ENCODE measurements around the gene RIC8B.
A peak's percentile ranks its signal among the peaks of the same experiment; 100 is the strongest.

RIC8B gene

DNA sequence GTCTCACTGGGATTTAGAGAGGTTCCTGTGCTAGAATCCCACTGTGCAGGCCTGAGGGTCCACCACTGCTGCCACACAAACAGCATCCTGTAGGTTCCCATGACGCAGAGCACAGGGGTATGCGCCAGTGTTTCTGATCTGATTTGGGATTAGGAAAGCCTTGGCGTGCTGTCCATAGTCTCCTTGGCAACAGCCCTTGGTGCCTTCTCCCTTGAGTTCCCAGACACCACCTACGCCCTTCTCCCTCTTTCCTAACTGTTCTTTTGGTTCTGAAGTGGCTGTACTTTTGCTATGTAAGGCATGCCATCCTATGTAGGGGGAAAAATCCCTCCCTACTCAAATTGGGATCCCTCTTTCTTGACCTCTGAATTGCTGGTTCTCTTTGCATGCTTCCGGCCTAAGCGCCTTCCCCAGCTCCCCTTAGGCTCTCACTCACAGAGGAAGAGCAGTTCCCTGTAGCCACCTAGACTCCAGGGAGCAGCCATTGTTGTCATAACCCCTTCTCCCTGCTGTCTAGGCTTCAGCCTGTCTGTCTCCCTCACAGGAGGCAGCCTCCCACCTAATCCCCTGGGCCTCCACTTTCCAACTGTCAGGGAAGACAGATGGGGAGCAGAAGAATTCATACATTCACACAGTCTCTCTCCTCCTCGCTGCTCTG lies 14.8 kb upstream of the RIC8B start:
- no peak for DNase-seq

- DNase-seq, result no peak
Observed at GRCh38 chr12:106760184-106760531, 14.3 kb upstream of the RIC8B start.

DNA sequence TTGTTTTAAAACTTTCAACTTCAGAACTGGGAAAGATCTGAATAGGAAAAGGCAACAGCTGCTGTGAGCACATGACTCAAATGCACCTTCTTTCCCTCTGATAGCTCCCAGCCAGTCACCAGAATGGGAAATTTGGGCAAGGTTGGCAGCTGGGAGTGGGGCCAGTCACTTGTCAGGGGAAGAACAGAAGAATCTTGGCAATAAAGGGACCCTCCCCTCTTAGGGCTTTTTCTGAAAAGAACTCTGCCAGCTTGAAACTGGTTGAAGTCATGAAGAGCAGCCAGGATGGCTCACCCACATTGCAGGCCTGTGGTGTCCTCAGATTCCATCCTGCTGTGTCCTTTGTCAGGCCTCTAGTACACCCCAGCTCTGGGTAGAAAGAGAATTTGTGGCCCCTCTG lies 10.3 kb upstream of the RIC8B start:
- no peak for DNase-seq

DNA sequence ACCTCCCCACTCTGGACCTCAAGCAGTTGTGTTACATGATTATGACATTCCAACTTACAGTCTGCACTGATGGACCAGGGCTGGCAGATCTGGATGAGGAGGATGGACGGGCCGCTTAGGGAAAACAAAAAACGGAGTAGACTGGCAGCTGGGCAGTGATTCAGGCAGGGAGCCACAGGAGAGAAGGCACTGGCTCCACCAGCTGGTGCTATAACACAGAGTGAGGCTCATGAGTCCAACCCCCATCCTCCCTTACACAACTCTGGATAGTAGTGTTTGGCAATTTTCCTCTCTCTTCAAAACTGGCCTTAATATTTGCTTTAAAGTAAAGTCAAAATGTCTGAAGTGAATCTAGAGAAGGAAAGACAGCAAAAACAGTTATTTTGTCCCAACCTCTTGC lies 9.7 kb upstream of the RIC8B start:
- no peak for DNase-seq

GRCh38 chr12:106766393-106766826 lies 8.1 kb upstream of the RIC8B start:
- no peak for DNase-seq

- DNase-seq, result no peak
Observed at GRCh38 chr12:106767206-106767605, 7.3 kb upstream of the RIC8B start.

DNA sequence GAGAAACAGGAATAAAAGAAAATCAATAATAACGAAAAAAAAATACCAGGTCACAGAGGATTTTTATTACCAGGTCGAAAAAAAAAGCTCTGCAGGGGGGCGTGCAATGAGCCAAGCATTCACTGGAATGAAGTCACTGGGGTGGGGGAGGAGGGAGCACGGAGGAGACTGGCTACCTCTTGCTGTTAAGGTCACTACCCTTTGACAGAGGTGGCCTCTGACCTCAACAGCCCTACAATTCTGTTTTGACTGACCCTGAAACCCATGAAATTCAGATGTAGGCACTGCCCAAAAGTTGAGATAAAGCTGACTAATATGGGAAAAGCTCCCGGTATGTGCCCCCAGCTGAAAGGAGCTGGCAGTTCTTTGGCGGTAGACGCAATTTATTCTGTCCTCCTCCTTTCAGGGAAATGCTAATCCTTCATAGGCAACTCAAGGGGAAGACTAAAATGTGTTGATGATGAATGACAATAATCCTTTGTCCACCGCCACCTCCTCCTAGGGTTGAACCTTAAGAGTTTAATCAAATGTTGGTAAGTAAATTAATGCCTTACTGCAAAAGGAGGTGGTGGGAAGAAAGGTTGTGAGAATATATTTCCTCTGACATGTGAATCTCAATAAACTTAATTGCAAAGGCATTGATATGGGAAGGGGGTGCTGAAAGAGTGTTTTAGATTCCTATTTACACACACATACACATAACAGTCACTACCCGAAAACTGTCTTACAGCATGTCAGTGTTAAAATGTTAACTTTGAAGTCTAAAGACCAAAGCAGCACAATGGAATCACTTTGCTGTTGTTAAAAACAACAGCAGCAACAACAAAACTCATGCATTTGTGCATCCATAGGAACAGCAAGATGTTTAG lies 6.3 kb upstream of the RIC8B start:
- no peak for DNase-seq

GRCh38 chr12:106769078-106769477 lies 5.4 kb upstream of the RIC8B start:
- DNase-seq, result no peak

GRCh38 chr12:106769546-106769945 lies 4.9 kb upstream of the RIC8B start:
- DNase-seq, result no peak

DNA sequence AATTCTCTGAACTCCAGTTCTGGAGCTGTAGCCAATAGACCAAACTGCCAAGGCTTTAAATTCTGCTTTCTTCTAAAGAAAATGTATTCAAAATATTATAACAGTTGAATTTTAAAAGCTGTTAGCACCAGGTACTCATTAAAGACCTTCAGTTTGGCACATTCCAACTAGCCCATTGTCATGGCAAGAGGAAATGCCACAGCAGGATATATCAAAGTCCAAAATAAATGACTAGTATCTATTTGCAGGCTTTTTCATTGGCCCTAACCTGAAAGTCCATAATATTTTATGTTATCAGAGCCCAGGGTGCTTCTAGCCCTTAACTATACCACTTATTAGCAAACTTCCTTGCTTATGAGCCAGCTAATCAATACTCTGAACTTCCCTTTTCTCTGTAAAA lies 3.1 kb upstream of the RIC8B start:
- no peak for DNase-seq

DNA sequence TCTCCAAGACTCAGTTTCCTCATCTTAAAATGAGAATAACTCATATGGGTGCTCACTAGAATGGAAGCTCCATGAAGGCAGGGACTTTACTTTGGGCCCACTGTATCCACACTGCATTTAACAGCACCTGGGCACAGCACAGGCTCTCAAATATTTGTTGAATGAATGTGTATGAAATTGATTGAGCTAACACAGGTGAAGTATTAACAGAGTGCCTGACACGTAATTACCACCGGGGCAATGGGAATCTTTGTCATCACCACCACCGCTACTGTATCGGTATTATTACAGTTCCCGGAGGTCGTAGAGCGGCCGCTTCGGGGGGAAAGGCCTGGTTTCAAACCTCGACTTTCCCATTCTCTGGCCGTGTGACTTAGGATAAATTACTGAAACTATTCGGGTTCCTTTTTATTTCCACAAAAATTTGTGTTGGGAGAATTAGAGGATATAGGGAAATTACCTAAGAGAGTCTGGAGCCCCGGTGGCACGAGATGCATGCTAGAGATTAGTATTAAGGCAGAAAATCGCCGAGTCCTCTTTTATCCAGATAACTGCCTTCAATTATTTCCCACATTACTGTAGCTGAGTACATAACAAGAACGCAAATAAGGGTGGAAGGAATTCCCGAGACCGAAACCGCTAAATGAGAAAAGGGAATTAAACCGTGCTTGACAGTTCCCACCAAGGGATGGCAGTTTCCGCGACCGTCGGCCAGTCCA lies 1.0 kb upstream of the RIC8B start:
- DNase-seq, result no peak

DNA sequence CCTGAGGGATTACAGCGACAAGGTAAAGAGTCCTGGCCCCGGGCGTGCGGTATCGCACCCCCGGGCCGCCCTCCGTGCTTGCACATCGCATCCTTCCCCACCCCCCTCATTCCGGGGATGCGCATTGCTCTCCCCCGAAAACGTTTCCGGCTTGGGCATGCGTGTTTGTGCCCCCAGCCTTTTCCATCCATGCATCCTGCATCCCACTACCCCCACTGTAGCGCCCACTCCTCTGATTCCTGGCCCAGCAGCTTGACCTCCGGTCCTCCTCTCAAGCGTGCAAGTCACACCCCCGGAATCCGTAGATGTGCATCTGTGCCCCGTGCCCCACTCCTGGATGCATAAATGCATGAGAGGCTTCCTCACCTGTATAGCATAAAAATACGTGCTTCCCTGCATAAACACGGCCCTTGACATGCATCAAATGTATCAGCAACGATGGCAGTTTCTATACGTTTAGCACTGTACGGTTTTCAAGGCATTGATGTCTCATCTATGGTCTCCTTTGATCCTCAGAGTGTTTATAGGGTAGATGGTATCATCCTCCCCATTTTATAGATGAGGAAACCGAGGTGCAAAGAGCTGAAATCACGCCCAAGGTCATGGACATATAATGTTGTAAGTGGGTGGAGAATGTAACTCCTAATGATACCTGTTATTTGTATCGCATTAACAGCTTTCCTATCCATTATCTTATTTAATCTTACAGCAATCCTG lies 484 bp downstream of the RIC8B start:
- peak; percentile 19 for DNase-seq

GRCh38 chr12:106776897-106777296 lies 2.4 kb downstream of the RIC8B start:
- no peak for DNase-seq

DNA sequence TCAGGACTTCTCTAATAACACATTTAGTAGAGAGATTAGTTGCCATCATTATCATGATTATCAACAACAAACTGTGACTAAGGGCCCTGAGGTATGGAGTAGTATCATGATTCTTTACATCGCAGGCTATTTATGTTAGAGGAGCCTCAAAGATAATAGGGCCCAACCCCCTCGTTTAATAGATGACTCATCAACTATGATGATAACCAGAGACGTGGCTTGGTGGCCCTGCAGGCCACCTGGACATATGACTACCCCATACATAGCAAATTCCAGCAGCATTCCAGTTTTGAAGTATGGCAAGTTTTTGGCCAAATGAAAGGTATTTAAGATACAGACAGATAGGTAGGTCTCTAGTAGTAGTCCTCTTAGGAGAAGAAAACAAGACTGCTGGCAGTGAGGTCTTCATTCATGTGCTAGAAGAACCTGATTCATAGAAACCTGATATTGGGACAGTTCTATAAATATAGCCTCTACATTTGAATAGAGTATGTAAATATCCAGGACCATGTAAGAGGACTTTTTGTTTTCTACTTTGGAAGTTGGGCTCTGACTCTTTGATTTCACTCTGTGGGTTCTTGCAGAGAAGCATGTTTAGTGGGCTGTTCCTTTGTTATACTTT lies 5.6 kb downstream of the RIC8B start:
- DNase-seq, result no peak

DNA sequence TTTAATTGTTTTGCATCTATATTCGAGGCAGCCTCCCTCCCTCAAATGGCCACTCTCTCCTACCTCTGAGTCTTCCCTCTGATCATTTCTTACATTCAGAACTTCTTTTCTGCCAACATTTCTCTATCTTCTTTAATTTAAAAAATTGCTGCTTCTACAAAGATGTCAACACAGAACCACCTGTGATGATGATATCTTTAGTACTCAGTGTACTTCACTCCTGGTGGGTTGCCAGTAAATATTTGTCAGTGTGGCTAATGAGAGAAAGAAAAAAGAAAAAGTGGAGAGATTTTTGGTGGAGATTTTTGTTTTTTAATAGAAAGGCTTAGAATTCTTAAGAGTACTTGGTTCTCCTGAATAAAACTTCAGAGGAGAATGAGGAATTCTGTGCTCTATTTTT lies 8.1 kb downstream of the RIC8B start:
- no peak for DNase-seq

DNA sequence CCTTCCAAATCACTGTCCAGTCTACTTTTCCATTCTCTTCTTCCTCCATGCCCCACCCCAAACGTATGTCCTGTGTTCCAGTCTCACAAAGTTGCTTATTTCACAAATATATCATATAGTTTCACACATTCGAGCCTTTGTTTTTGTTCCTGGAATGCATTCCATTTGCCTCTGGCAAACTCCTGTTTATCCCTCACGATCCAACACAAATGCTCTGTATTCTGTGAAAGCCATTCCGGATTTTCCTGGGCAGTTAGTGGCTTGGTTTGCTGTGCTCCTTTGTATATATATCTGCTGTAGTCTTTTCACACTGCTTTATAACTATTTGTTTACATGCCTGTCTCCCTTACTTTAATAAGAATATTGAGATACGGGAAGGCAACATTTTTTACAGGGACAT lies 9.0 kb downstream of the RIC8B start:
- no peak for DNase-seq

DNA sequence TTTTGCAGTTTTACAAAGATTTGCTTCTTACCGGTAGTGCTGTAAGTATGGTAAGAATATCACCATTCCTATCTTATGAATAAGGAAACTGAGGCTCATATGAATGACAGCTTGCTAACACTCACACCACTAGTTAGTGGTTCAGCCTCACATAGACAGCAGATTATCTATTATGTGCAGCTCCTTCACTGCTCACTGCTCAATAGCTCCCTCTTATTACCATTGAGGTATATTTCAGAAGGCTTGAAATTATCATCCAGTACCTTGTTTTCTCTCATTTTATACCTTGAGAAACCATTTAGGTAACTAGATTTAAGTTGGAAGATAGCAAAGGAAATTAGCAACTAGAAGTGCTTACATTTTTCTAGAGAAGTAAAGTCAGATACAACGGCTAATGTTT lies 15.5 kb downstream of the RIC8B start:
- DNase-seq, result no peak

- DNase-seq, result no peak
Observed at GRCh38 chr12:106791531-106791930, 17.0 kb downstream of the RIC8B start.

DNA sequence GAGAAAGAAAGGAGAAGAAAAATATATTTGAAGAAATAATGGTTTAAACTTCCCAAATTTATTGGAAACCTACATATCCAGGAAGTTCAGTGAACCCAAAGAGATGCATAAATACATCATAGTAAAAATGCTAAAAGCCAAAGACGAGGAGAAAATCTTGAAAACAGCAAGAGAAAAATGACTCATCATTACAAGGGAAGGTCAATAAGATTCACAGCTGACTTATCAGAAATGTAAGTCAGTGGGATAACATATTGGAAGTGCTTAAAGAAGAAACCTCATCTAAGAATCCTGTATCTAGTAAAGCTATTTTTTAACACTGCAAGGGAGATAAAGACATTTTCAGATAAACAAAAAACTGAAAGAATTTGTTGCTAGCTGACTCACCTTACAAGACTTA lies 19.9 kb downstream of the RIC8B start:
- no peak for DNase-seq

- no peak for DNase-seq
Observed at GRCh38 chr12:106801167-106801708, 26.8 kb downstream of the RIC8B start.

- DNase-seq, result no peak
Observed at GRCh38 chr12:106801830-106802533, 27.5 kb downstream of the RIC8B start.

GRCh38 chr12:106804668-106805067 lies 30.2 kb downstream of the RIC8B start:
- no peak for DNase-seq

Data from activated CD4-positive, alpha-beta T cell treated with anti-CD3 and anti-CD28 coated beads, Interleukin-2, Interleukin-6, amounts not matched to agents 100 ng/mL and 50 ng/mL, durations not matched to agents 16 hours and 8 hours (primary cell).